LNCaP clone FGC (cell line): ENCODE measurements around the gene PPOX.

Source experiments
- DNase-seq: peaks from one replicate; pipeline ENCODE4 v3.0.0-alpha.2; 2011; ENCODE audit warnings: low read depth
- H3K4me3 ChIP-seq: 2 replicates; pipeline ENCODE4 v1.5.1; 2011; ENCODE audit warnings: mild to moderate bottlenecking, low read depth, low read length, control low read depth
- CTCF ChIP-seq: IDR thresholded peaks from 2 replicates; pipeline ENCODE4 v1.5.1; 2012; ENCODE audit warnings: mild to moderate bottlenecking; ENCODE audit not compliant: control insufficient read depth, insufficient read depth; ENCODE audit errors: extremely low read depth

Gene PPOX

DNA sequence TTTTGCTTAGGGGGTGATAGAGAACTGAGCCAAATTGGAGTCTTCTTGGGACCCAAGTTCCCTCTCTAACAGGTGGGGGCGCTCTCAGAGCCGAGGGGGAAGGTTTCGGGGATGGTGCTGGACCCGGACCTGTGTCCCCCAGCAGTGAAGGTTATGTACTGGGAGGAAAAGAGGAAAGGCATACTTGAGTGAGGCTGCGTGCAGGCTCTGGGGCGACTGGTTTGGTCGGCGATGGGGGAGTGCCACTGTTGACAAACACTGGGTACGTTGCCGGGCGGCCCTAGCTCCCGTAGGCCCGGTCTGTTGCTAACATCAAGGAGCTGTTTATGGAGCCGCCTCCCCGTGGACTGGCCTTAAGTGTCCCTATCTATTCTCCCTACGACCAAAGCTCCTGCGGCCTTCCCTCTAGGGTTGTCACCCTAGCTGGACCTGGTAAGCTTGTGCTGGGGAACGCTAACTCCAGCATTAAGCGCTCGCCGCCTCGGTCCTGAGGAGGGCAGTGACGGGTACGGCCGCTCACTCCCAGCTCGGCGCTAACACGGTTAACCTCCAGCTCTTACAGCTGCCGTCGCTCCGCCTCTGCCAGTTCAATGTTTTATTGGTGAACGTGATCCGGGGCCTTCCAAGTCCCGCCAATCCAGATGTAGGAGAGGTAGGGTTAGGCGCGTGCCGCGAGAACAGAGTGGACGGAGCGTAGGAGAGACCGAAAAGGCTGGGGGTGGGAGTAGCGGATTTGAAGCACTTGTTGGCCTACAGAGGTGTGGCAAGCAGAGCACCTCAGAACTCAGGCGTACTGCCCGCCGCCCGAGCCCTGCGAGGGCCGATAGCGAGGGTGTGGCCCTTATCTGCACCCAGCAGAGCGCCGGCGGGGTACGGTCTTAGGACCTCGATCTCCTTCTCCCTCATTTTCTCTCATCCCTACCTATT lies at the start of gene PPOX:
PPOX (plus strand) TSS at position 685 of the 927 bp plus-strand sequence. CDS start 422 bp downstream, outside the sequence.
- DNase-seq = peak; percentile 98
- H3K4me3 ChIP-seq = peak within 1 kb of the TSS; percentile 89
- TF ChIP-seq CTCF = peak; percentile 40

DNA sequence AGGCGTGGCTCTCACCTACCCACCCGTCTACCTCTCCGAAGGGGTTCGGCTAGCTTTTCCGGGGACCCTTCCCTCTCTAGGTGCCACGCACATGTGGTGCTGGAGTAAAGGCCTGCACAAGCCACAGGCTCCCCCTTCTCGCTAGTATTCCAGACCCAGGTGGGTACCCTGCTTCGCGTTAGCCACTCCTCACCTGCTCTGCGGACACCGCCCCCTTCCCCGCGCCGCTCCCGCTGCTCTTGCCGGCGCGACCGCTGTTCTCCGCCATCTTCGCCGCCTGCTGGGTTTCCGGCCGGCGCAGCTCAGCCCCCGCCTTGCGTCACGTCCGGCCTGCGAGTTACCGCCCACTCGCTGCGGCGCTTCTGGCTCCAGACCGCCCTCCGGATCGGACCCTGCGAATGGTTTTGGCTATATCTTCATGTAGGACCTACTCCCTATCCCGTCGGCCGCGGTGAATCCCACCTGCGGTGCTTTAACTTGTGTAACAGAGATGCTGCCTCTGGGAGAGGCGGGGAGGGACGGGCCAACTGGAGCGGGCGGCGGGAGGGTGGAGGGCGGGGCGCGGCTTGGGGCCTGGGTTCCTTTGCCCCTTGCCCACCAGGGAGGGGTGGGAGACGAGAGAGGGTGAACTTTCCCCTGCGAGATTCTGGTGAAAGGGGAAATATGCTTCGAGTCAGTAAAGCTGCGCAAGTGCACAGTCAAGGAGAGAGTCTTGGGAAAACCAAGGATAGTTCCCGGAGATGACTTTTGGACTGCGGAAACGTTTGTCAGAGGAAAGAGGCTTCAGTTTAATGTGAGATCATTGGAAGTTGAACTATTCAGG lies 48.3 kb upstream of the PPOX start, which contains the start of the genes NIT1 and PFDN2:
NIT1 (plus strand) TSS at position 347 of the 823 bp plus-strand sequence; CDS start at position 419, 72 bp downstream.
PFDN2 (minus strand) TSS at position 279 of the 823 bp plus-strand sequence; CDS start at position 268, 11 bp downstream.
- peak within 1 kb of the TSS; percentile 100 for H3K4me3 ChIP-seq
- TF ChIP-seq CTCF = no peak
- DNase-seq = peak; percentile 37

GRCh38 chr1:161119092-161119903 lies 46.9 kb upstream of the PPOX start:
- peak overlapping the region; percentile 100 for H3K4me3 ChIP-seq
- DNase-seq = no peak
- TF ChIP-seq CTCF = peak; percentile 42

DNA sequence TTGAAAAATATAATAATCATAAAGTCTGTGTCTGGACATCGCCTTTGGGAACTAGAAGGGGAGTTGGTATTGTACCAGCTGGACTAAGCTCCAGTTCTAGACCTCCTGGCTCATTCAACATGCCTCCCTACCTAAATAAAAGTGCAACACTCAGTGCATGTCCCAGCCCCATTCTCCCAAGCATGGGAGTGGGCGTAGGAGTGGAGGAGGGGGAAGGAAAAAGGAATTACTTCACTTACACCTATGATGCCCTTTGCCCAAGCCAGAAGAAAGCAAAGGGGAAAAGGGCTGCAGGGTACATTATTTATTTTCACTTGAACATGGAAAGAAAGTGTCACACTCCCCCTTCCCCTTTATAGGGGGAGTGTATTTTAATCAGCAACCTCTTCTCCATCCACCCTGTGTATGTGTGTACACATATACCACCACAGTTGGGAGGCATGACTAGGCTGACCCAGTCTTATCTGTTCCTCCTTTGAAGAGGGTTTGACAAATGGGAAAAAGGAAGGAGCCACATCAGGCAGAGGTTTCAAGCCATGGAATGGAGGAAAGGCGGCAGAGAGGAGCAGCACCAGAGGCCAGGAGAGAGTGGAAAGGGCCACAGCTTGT lies 45.1 kb upstream of the PPOX start:
- no peak overlapping the region for H3K4me3 ChIP-seq
- no peak for DNase-seq
- TF ChIP-seq CTCF = no peak

GRCh38 chr1:161121834-161122233 lies 44.4 kb upstream of the PPOX start:
- no peak for TF ChIP-seq CTCF
- DNase-seq = no peak
- H3K4me3 ChIP-seq = no peak overlapping the region

DNA sequence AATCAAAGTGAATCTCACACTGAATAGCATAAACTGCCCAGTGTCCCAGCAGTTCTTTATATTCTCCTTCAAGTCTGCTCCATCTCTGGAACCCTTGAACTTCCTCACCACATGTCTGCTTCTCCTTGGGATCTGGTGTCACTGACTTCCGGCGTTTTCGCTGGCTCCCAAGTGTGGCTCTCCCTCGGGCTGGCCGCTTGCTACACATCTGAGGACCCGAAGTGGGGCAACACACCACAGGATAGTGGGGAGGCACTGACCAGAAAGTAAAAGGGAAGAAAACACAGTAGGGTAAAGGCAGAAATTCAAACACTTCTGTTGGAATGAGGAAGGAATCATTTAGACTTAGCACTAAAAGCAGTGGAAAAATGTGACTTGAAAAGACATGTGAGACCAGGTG lies 43.3 kb upstream of the PPOX start:
- no peak overlapping the region for H3K4me3 ChIP-seq
- no peak for DNase-seq
- TF ChIP-seq CTCF = no peak
